AG09309 (cell line): ENCODE results near the gene RYK.

Source experiments
- DNase-seq: peaks from one replicate; pipeline ENCODE4 v3.0.0-alpha.2; 2010; ENCODE audit warnings: low read depth
- H3K4me3 ChIP-seq: 2 replicates; pipeline ENCODE4 v1.5.1; 2011; ENCODE audit warnings: mild to moderate bottlenecking, low read depth, low read length, moderate library complexity; ENCODE audit not compliant: control insufficient read depth
- CTCF ChIP-seq: IDR thresholded peaks from 2 replicates; pipeline ENCODE4 v1.5.1; 2011; ENCODE audit warnings: mild to moderate bottlenecking, low read depth, low read length, inconsistent platforms; ENCODE audit not compliant: insufficient read depth, control insufficient read depth; ENCODE audit errors: missing control alignments

RYK gene

DNA sequence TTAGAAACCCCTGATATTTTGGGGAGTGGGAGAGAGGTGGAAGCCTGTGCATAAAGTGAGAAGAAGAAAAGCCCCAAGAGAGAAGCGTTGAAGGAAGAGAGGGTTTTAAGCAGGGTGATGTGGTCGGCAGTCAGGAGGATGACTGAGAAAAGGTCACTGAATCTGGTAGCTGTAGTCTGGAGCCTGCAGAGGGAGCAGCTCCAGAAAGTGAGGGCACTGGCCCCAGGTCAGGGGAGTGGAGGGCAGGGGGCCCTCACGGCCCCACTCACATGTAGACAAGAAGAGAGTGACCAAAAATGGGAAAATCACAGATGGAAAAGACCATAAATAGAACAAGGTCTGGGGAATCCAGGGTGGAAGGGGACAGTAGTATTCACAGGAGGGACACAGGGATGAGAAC, 105.5 kb downstream of the RYK start:
- TF ChIP-seq CTCF = no peak
- H3K4me3 ChIP-seq = no peak overlapping the region
- DNase-seq = no peak

DNA sequence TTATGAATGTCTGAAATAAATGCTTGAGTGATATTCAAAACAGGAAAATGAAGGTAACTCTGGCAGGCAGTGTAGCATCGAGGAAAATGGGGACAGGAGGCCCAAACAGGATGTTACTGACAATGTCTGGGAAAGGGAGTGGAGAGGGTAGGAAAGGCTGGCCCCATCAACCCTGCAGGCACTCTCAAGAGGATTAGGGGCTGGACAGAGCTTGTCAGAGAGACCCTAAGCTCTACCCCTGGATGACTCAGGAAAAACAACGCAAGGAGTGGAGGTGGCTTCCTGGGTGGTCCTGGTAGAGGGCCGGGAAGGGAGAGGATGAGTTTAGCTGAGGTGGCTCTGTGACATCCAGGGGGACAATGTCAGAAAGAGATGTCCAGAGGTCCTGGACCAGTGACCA, 106.0 kb downstream of the RYK start:
- H3K4me3 ChIP-seq = no peak overlapping the region
- DNase-seq = no peak
- TF ChIP-seq CTCF = no peak

- no peak for DNase-seq
- H3K4me3 ChIP-seq = no peak overlapping the region
- TF ChIP-seq CTCF = no peak
Measured at GRCh38 chr3:134143828-134144401, 106.7 kb downstream of the RYK start.

GRCh38 chr3:134136604-134137003, 114.1 kb downstream of the RYK start:
- DNase-seq = no peak

DNA sequence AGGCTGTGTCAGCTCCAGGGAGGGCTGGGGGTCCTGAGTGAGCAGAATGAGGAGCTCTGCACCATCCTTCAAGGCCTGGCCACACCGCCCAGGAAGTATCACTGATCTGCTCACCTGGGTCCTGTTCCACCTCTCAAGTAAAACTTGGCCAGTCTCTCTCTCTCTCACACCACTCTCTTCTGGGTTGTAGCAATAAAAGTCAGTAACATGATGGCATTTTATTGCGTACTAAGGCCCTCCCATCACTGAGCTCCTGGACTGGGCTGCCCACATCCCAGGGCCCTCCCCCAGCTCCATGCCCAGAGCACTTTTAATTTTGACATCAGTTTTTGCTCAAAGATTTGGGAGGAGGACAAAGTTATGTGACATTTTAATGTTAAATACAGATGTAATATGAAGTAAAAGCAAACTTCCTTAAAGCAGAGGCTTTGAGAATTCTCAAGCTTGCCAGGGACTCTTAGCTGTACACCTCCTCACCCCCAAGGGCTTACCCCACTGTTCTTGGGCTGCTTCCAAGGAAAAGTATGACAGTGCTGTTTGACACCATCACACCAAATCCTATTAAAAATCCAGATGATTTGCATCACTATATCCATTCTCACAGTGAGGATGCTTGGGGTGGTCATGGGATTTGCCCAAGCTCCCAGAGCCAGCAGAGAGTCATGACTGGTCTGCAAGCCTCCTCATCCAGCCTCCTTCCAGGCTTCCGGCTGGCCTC, 115.8 kb downstream of the RYK start:
- H3K4me3 ChIP-seq = no peak overlapping the region
- no peak for DNase-seq
- no peak for TF ChIP-seq CTCF

More at GRCh38 chr3:134136604-134137003, 114.1 kb downstream of the RYK start:
- no peak overlapping the region for H3K4me3 ChIP-seq
- TF ChIP-seq CTCF = no peak

DNA sequence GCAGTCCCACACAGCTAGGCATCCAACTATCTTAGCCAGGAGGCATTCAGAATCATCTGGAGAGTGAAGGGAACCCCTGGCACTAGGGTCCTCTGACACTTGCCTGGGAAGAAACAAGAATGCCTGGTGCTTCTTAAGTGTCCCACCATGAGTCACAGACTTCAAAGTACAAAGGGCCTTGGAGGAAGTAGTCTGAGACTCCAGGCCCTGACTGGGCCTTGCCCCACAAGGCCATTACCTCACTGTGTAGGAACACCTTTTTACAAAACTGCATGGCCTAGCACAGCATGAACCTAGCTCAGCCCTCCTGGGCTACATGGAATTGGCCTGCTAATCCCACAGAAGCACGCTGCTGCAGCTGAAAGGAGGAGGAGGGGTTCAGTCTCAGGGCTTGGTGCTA, 116.4 kb downstream of the RYK start:
- no peak for TF ChIP-seq CTCF
- no peak overlapping the region for H3K4me3 ChIP-seq
- DNase-seq = no peak
